Gastroesophageal sphincter (tissue), 4 donors: ENCODE results near the gene SND1. TPM values are rescaled to one million over a fixed set of nuclear protein-coding genes. Genes with fewer than 3 reads are reported as not detected.
A peak's percentile ranks its signal among the peaks of the same experiment; 100 is the strongest.
"Not testable (repeated sequence)": the region's sequence is repeated elsewhere in the genome, so short reads cannot be mapped to it uniquely, and the experiment has no call there.

Experiments used
- ATAC-seq: fragments of 150-250 bp; one replicate; pipeline ENCODE4 v1.9.1; 2016; ENCODE audit warnings: mild to moderate bottlenecking, moderate library complexity
- H3K27ac ChIP-seq, 4 donors: fragments of 200-600 bp; sonication (generic) in 3 of 4; 1 replicate in 3 of 4; 2 replicates in 1 of 4; pipeline ENCODE4 v1.5.1; 2016 to 2019
- H3K27me3 ChIP-seq: fragments of 200-600 bp; sonication (generic); one replicate; pipeline ENCODE4 v1.5.1; 2019
- H3K36me3 ChIP-seq, 2 donors: fragments of 200-600 bp; sonication (generic); one replicate each; pipeline ENCODE4 v1.5.1; 2019; ENCODE audit warnings: control low read depth in 1 of 2
- H3K4me1 ChIP-seq, 3 donors: fragments of 200-600 bp; sonication (generic); 1 replicate in 2 of 3; 2 replicates in 1 of 3; pipeline ENCODE4 v1.5.1; 2016 to 2019; ENCODE audit warnings: control low read depth in 2 of 3
- H3K4me3 ChIP-seq, 2 donors: fragments of 200-600 bp; sonication (generic); one replicate each; pipeline ENCODE4 v1.5.1; 2019; ENCODE audit warnings: mild to moderate bottlenecking in 1 of 2, moderate library complexity in 1 of 2
- H3K9me3 ChIP-seq, 3 donors: fragments of 200-600 bp; sonication (generic); one replicate each; pipeline ENCODE4 v1.5.1; 2017 to 2019; ENCODE audit warnings: control low read depth in 2 of 3
- CTCF ChIP-seq, 4 experiments: fragments of 200-600 bp in 2 of 4; fragments of 450-650 bp in 2 of 4; sonication (generic) in 1 of 4; IDR thresholded peaks; one replicate each; pipeline ENCODE4 v1.5.1; 2017 to 2019; ENCODE audit warnings: antibody characterized with exemption in 4 of 4, mild to moderate bottlenecking in 2 of 4, moderate library complexity in 2 of 4
- EP300 ChIP-seq: sonication (generic); formaldehyde crosslinking; IDR thresholded peaks from one replicate; pipeline ENCODE4 v1.6.1; 2017; ENCODE audit warnings: antibody characterized with exemption, mild to moderate bottlenecking
- POLR2A ChIP-seq, 2 donors: fragments of 450-650 bp; IDR thresholded peaks; one replicate each; pipeline ENCODE4 v1.6.1; 2017; ENCODE audit warnings: antibody characterized with exemption in 2 of 2, mild to moderate bottlenecking in 2 of 2, moderate library complexity in 1 of 2
- POLR2AphosphoS5 ChIP-seq: sonication (generic); formaldehyde crosslinking; IDR thresholded peaks from one replicate; pipeline ENCODE4 v1.6.1; 2017; ENCODE audit warnings: antibody characterized with exemption
- WGBS, 2 donors: methylation state at CpG; one replicate each; pipeline ENCODE4 v1.1.5; 2018; ENCODE audit warnings: low coverage in 1 of 2; 5-methylcytosine and 5-hydroxymethylcytosine counted together
- total RNA-seq, 4 donors: library from RNA; depleted of rRNA; stranded (reverse); fragments of >200 nt; gene quantifications; one replicate each; pipeline ENCODE4 v1.1.0, GENCODE V29; 2016

Gene SND1
- total RNA-seq, 4 donors from 2014 or later: 97.1 to 119 (median 103) TPM

GRCh38 chr7:128103498-128104107 is 451.6 kb downstream of the SND1 start:
- peak overlapping the region in 1 of 2 donors; percentile 39 for H3K4me3 ChIP-seq
- H3K27me3 ChIP-seq: peaks cover 61% of the 10 kb centered on the region
- no peaks in the 10 kb centered on the region for H3K9me3 ChIP-seq
- 12 to 50% methylated on average over 2 to 9 of the region's 44 CpGs for whole genome bisulfite sequencing, 2 donors
- peaks cover 0 to 15% (median 5%) of the 10 kb centered on the region in 3 donors for H3K4me1 ChIP-seq
- peak; percentile 33 for ATAC-seq
- H3K36me3 ChIP-seq: no peaks in the 10 kb centered on the region
- no peak overlapping the region for H3K27ac ChIP-seq
- TF ChIP-seq EP300: no peak
- no peak for TF ChIP-seq POLR2AphosphoS5
- no peak for TF ChIP-seq POLR2A (IDR thresholded peaks at IDR 0.05)
- no peak for TF ChIP-seq CTCF (IDR thresholded peaks at IDR 0.05)

GRCh38 chr7:128104108-128104742 is 452.2 kb downstream of the SND1 start:
- H3K27ac ChIP-seq: no peak overlapping the region
- WGBS, 2 donors: 5 to 10% methylated on average over 4 of the region's 59 CpGs
- ATAC-seq: no peak
- peaks cover 67% of the 10 kb centered on the region for H3K27me3 ChIP-seq
- H3K4me1 ChIP-seq: peaks cover 0 to 15% (median 5%) of the 10 kb centered on the region in 3 donors
- peak overlapping the region in 1 of 2 donors; percentile 39 for H3K4me3 ChIP-seq
- no peaks in the 10 kb centered on the region for H3K9me3 ChIP-seq
- TF ChIP-seq POLR2AphosphoS5: no peak
- TF ChIP-seq POLR2A (IDR thresholded peaks at IDR 0.05): no peak
- no peak for TF ChIP-seq CTCF (IDR thresholded peaks at IDR 0.05)
- no peak for TF ChIP-seq EP300
- no peaks in the 10 kb centered on the region for H3K36me3 ChIP-seq

- ATAC-seq: no peak
- 19 to 54% methylated on average over 2 to 5 of the region's 11 CpGs for WGBS, 2 donors
- no peak overlapping the region for H3K4me3 ChIP-seq
Observed at GRCh38 chr7:128105228-128106022, 453.4 kb downstream of the SND1 start.

GRCh38 chr7:128106821-128107220 is 454.8 kb downstream of the SND1 start:
- Histone ChIP-seq H3K9me3 (peaks cover 0 to 4% (median 0%) of the 10 kb centered on the region in 3 donors), H3K36me3 (no peaks in the 10 kb centered on the region), H3K4me1 (peaks cover 0 to 15% (median 5%) of the 10 kb centered on the region in 3 donors), H3K27ac (no peak overlapping the region), H3K4me3 (no peak overlapping the region), H3K27me3 (peaks cover 79% of the 10 kb centered on the region)
- TF ChIP-seq CTCF (IDR thresholded peaks at IDR 0.05) (no peak), EP300 (no peak), POLR2AphosphoS5 (no peak), POLR2A (IDR thresholded peaks at IDR 0.05) (no peak)
- ATAC-seq: no peak
- 0 to 9% methylated on average over 1 of the region's 1 CpG for WGBS, 2 donors

More at GRCh38 chr7:128105228-128106022, 453.4 kb downstream of the SND1 start:
- Histone ChIP-seq H3K27ac (no peak overlapping the region), H3K27me3 (peaks cover 72% of the 10 kb centered on the region), H3K36me3 (no peaks in the 10 kb centered on the region), H3K4me1 (peaks cover 0 to 15% (median 5%) of the 10 kb centered on the region in 3 donors), H3K9me3 (no peaks in the 10 kb centered on the region)
- TF ChIP-seq EP300 (no peak), POLR2A (IDR thresholded peaks at IDR 0.05) (no peak), CTCF (IDR thresholded peaks at IDR 0.05) (no peak)

GRCh38 chr7:128107516-128107915 is 455.5 kb downstream of the SND1 start:
- not testable (repeated sequence) for H3K9me3 ChIP-seq, H3K36me3 ChIP-seq, ATAC-seq, H3K4me3 ChIP-seq, H3K27ac ChIP-seq
- H3K27me3 ChIP-seq: peaks cover 80% of the 10 kb centered on the region
- 62 to 100% methylated on average over 1 to 5 of the region's 12 CpGs for WGBS, 2 donors
- H3K4me1 ChIP-seq: peaks cover 0 to 15% (median 5%) of the 10 kb centered on the region in 3 donors
